Epithelial cell of esophagus (primary cell): ENCODE measurements around the gene BMF.
"Not testable (repeated sequence)": the region's sequence is repeated elsewhere in the genome, so short reads cannot be mapped to it uniquely, and the experiment has no call there.

Experiments used
- DNase-seq: peaks from one replicate; pipeline ENCODE4 v3.0.0; 2010; ENCODE audit warnings: low read depth
- H3K4me3 ChIP-seq: 2 replicates; pipeline ENCODE4 v1.5.1; 2011; ENCODE audit warnings: mild to moderate bottlenecking, low read length, control low read depth
- TF ChIP-seq, protein P1 (sequence below): IDR thresholded peaks from 2 replicates; pipeline ENCODE4 v1.5.1; 2011; ENCODE audit warnings: low read depth, mild to moderate bottlenecking, low read length, control low read depth, inconsistent platforms; ENCODE audit not compliant: insufficient read depth; ENCODE audit errors: missing control alignments

The BMF gene

DNA sequence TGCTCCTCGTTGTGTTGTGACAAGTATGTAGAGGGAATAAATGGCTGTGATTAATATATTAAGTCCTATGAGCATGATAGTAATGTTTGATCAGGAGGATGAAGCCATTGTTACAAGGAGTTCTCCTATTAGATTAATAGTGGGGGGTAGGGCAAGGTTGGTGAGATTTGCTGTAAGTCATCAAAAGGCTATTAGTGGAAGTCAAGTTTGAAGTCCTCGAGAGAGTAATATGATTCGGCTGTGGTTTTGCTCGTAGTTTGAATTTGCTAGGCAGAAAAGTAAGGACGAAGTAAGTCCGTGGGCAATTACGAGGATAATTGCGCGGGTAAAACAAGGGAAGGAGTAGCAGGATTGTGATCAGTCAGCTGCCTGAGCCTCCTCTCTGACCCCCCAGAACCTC, 26.2 kb upstream of the BMF start:
- DNase-seq, result no peak
- no peak overlapping the region for H3K4me3 ChIP-seq
- TF ChIP-seq, protein P1, sequence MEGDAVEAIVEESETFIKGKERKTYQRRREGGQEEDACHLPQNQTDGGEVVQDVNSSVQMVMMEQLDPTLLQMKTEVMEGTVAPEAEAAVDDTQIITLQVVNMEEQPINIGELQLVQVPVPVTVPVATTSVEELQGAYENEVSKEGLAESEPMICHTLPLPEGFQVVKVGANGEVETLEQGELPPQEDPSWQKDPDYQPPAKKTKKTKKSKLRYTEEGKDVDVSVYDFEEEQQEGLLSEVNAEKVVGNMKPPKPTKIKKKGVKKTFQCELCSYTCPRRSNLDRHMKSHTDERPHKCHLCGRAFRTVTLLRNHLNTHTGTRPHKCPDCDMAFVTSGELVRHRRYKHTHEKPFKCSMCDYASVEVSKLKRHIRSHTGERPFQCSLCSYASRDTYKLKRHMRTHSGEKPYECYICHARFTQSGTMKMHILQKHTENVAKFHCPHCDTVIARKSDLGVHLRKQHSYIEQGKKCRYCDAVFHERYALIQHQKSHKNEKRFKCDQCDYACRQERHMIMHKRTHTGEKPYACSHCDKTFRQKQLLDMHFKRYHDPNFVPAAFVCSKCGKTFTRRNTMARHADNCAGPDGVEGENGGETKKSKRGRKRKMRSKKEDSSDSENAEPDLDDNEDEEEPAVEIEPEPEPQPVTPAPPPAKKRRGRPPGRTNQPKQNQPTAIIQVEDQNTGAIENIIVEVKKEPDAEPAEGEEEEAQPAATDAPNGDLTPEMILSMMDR, result no peak

DNA sequence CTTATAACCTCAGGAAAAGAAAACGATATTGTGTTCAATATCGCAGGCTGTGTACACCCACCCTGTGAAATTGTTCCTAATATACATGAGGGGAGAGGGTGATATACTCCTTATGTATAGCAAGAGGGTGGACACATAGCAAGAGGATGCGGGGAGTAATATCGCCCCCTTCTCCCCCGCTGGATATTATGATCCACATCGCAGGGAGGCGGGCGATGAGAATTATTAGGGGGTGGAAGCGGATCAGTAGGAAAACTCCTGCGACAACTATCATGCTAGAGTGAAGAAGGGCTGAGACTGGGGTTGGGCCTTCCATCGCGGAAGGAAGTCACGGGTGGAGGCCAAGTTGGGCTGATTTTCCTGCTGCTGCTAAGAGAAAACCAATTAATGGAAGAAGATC, 24.9 kb upstream of the BMF start:
- DNase-seq, result no peak
- H3K4me3 ChIP-seq, result no peak overlapping the region
- TF ChIP-seq, protein P1, result no peak

DNA sequence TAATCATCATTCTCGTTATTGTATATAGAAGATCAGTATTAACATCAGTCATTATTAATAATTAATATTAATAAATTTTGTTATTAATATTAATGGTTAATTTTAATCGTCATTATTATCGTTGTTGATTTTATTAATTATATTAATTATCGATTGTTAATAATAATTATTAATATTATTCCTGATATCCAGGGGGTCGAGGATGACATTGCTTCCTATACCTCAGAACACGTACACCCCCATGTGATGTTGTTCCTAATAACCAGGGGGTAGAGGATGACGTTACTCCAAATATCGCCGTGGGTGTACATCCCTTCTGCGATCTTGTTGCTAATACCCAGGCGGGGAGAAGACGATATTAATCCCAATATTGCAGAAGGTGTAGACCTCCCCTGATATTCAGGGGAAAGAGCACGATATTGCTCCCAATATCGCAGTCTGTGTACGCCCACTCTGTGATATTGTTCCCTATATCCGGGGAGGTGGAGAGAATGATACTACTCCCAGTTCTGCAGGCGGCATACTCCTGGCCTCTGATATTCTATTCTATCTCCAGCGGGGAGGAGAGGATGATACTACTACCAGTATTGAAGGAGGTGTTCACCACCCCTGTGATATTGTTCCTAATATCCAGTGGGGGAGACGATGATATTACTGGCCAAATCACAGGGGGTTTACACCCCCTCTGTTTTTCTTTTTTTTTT, 22.3 kb upstream of the BMF start:
- no peak for DNase-seq
- TF ChIP-seq, protein P1, result no peak

DNA sequence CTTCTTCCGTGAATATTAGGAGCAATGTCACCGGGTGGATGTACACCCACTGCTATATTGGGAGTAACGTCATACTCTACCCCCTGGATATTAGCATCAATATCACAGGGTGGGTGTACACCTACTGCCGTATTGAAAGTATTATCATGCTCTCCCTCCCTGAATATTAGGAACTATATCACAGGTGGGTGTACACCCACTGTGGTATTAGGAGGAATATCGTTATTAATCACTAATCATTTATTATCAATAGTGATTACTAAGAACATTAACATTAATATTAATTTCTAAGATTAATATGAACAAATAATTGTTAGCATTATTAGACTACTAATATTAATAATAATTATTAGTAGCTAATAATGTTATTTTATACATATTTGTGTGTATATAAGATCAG, 21.4 kb upstream of the BMF start:
- TF ChIP-seq, protein P1, result no peak
- DNase-seq, result no peak
- H3K4me3 ChIP-seq, result no peak overlapping the region

More for the DNA sequence above, 22.3 kb upstream of the BMF start:
- no peak overlapping the region for H3K4me3 ChIP-seq

DNA sequence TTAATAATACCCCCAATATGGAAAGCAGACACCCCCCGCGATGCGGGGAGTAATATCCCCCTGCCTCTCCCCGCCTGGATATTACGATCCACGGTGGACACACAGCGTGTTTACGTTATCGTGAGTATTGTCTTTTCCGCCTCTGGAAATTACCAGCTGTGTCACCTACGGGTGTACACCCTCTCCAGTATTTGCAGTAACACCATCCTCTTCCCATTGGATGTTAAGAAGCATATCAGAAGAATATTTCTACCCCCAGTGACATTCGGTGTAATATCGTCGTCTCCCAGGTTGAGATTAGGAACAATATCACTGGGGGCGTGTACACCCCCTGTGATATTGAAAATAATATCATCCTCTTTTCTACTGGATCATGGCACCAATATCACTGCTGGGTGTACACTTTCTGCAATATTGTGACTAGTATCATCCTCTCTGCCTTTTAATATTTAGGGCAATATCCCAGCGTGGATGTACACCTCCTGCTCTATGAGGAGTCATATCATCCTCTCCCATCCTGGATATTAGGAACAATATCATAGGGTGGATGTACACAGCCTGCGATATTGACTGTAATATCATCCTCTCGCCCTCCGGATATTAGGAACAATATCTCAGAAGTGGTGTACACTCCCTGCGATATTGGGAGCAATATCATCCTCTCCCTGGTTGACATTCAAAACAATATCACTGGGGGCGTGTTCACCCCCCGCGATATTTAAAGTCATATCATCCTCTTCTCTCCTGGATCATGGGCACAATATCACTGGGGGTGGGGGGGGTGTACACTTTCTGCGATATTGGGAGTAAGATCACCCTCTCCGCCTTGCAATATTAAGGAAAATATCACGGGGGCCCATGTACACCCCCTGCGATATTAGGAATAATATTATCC, 20.3 kb upstream of the BMF start:
- no peak overlapping the region for H3K4me3 ChIP-seq
- TF ChIP-seq, protein P1, result no peak
- no peak for DNase-seq

DNA sequence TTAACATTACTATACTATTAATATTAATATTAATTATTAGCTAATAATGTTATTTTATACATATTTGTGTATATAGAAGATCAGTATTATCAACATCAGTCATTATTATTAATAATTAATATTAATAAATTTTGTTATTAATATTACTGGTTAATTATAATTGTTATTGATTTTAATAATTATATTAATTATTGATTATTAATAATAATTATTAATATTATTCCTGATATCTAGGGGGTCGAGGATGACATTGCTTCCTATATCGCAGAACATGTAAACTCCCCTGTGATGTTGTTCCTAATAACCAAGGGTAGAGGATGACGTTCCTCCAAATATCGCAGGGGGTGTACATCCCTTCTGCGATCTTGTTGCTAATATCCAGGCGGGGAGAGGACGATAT, 17.3 kb upstream of the BMF start:
- no peak for DNase-seq
- TF ChIP-seq, protein P1, result no peak
- no peak overlapping the region for H3K4me3 ChIP-seq

DNA sequence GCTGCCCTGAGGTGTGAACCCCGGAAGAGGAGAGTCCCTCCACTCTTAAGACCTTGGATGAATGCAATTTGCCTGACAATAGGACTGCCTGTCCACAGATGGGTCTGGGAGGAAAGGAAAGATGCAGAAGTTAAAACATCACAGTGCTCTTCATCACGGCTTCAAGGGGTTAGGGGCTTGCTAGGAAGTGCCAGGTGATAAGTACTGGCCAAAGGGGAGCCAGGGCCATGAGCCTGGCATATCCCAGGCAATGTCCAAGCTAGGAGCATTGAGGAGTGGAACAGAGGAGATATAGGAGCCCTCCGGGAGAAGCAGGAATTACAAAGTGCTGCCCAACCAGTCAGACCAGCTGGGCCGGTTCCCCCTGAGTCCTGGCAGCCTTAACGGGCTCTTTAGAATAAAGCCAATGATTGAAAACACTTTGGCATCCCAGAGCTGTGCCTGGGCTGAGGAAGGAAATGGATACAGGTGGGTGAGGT, 16.2 kb upstream of the BMF start:
- peak; percentile 50 for DNase-seq
- not testable (repeated sequence) for H3K4me3 ChIP-seq

DNA sequence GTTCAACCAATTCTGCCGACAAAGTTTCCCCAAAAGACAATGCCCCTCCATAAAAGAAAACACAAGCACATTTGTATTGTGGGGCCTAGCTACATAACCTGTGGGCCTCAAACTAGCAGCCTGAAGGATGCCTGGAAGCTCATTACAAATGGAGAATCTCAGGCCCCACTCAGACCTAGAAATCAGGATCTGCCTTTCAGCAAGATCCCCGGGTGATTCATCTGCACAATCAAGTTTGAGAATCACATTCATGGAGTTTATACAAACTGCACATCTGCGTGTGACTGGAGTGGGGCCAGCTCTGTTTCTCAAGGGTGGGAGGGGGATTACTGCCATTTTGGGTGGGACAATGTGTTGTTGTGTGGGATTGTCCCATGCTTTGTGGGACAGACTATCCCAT, 15.7 kb upstream of the BMF start:
- H3K4me3 ChIP-seq, result not testable (repeated sequence)
- peak; percentile 43 for DNase-seq

DNA sequence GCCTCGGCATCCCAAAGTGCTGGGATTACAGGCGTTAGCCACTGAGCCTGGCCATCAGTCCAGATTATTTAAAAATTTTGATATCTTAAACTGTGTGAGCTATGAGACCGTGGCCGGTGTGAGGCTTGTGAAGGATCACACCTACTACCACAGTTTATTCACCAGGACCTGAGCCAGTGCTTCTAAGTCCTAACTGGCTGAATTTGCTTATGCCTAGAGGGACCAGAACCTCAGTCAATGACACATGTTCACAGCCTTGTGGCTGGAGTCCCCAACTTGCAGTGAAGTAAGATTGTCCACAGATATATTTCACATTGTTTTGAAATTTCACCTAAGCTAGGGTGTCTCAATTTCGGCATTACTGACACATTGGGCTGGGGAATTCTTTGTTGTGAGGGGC, 15.2 kb upstream of the BMF start:
- not testable (repeated sequence) for DNase-seq, H3K4me3 ChIP-seq

DNA sequence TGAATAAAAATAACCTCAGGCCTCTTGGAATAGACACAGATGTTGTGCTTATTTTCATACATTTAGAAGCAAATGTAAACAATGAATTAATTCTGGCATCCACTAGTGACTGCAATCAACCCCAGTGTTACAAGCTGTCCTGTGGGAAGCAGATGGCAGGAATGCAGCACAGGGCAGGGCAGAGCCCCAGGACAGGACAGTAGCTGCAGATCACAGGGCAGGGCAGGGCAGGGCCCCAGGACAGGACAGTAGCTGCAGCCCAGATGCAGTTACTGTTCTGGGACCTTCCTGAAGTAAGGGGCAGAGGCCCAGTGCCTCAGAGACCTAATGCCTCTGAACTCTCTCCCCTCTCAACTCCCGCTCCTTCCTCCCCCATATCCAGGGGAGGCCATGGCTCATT, 14.3 kb upstream of the BMF start:
- not testable (repeated sequence) for H3K4me3 ChIP-seq, DNase-seq
